RWPE2 (cell line): ENCODE results near the gene LRRC8E.
A peak's percentile ranks its signal among the peaks of the same experiment; 100 is the strongest.

Experiments
- ATAC-seq: fragments of 200-7000 bp; cut with Tn5 transposase; 3 replicates; pipeline ENCODE4 v1.9.1; 2021; ENCODE audit warnings: low read depth
- DNase-seq: peaks from one replicate; pipeline ENCODE4 v3.0.0-alpha.2; 2020; ENCODE audit warnings: low spot score
- H3K27ac ChIP-seq: fragments of 450-650 bp; 2 replicates; pipeline ENCODE4 v1.5.1; 2017; ENCODE audit warnings: mild to moderate bottlenecking; ENCODE audit not compliant: poor library complexity, severe bottlenecking
- H3K27me3 ChIP-seq: fragments of 250-450 bp; sonication (Bioruptor Pico); 2 replicates; pipeline ENCODE4 v1.5.1; 2021; ENCODE audit warnings: mild to moderate bottlenecking, moderate library complexity; ENCODE audit not compliant: insufficient read depth, poor library complexity, severe bottlenecking
- H3K36me3 ChIP-seq: fragments of 250-450 bp; sonication (Bioruptor Pico); 2 replicates; pipeline ENCODE4 v1.5.1; 2020; ENCODE audit warnings: low read depth, mild to moderate bottlenecking, moderate library complexity
- H3K4me1 ChIP-seq: fragments of 250-450 bp; sonication (Bioruptor Pico); 2 replicates; pipeline ENCODE4 v1.5.1; 2021; ENCODE audit warnings: mild to moderate bottlenecking, moderate library complexity; ENCODE audit not compliant: insufficient read depth, poor library complexity, severe bottlenecking
- H3K4me3 ChIP-seq: fragments of 250-450 bp; sonication (Bioruptor Pico); 2 replicates; pipeline ENCODE4 v1.5.1; 2021; ENCODE audit warnings: mild to moderate bottlenecking, moderate library complexity; ENCODE audit not compliant: severe bottlenecking
- H3K9me3 ChIP-seq: fragments of 250-450 bp; sonication (Bioruptor Pico); 2 replicates; pipeline ENCODE4 v1.5.1; 2021; ENCODE audit warnings: mild to moderate bottlenecking, moderate library complexity; ENCODE audit not compliant: severe bottlenecking
- TF ChIP-seq, protein P1 (sequence below): fragments of 450-650 bp; IDR thresholded peaks from one replicate; pipeline ENCODE4 v1.5.1; 2017; ENCODE audit warnings: mild to moderate bottlenecking, moderate library complexity; ENCODE audit not compliant: poor library complexity, severe bottlenecking

LRRC8E gene

DNA sequence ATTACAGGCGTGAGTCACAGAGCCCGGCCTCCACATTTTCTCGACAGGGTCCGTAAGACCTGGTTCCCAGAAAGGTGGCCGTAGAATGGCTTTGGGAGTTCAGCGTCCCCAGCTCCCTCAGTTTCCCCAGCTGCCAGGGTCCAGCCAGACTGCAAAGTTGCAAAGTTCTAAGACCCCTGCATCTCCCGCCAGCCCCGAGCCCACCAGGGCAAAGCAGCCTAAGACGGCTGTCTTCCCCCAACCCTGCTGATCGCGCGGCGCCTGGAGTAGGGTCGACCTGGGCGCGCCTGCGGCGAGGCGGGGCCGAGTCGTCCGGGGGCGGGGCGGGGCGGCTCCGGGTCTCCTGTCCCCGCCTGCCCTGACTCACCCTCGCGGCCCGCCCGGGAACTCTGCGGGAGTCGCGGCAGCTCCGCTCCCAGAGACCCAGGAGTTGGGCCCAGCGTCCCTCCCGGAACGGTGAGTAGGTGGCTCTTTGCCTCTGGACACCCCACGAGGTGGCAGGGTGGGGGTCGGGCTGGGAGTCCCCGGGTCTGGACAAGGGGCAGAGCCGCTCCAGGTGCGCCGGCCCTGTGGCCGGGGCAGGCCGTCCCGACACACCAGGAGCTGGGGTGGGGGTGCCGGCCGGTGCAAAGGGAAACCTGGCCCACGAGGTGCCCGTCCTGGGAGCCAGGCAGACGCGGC lies at the start of gene LRRC8E:
TSS of gene LRRC8E (plus strand) at position 366 of the 681 bp plus-strand sequence. CDS start 7,094 bp downstream, outside the sequence.
- TF ChIP-seq, protein P1, sequence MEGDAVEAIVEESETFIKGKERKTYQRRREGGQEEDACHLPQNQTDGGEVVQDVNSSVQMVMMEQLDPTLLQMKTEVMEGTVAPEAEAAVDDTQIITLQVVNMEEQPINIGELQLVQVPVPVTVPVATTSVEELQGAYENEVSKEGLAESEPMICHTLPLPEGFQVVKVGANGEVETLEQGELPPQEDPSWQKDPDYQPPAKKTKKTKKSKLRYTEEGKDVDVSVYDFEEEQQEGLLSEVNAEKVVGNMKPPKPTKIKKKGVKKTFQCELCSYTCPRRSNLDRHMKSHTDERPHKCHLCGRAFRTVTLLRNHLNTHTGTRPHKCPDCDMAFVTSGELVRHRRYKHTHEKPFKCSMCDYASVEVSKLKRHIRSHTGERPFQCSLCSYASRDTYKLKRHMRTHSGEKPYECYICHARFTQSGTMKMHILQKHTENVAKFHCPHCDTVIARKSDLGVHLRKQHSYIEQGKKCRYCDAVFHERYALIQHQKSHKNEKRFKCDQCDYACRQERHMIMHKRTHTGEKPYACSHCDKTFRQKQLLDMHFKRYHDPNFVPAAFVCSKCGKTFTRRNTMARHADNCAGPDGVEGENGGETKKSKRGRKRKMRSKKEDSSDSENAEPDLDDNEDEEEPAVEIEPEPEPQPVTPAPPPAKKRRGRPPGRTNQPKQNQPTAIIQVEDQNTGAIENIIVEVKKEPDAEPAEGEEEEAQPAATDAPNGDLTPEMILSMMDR = no peak
- DNase-seq = no peak
- Histone ChIP-seq H3K36me3 (no peaks in the 10 kb centered on the region; the same call in 1 of the 2 replicates), H3K4me3 (peak within 1 kb of the TSS; percentile 52), H3K27ac (no peak within 1 kb of the TSS), H3K27me3 (no peaks in the 10 kb centered on the region), H3K9me3 (no peaks in the 10 kb centered on the region), H3K4me1 (no peaks in the 10 kb centered on the region)
- ATAC-seq = peak; percentile 94

DNA sequence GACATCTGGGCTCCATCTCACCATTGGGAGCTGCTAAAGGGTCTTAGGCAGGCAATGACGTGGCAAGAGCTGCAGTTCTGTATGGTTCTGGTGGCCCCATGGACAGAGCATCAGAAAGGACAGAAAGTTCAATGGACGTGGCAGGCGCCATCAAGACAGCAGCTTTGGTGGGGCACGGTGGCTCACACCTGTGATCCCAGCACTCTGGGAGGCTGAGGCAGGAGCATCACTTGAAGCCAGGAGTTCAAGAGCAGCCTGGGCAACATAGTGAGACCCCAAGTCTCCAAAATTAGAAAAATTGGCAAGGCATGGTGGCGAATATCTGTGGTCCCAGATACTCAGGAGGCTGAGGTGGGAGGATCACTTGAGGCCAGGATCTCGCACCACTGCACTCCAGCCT lies 48.8 kb upstream of the LRRC8E start:
- Histone ChIP-seq H3K4me3 (no peak overlapping the region), H3K36me3 (no peaks in the 10 kb centered on the region), H3K9me3 (no peaks in the 10 kb centered on the region), H3K27ac (no peak overlapping the region), H3K4me1 (peaks cover 13% of the 10 kb centered on the region), H3K27me3 (no peaks in the 10 kb centered on the region)
- ATAC-seq (no peak), DNase-seq (no peak)
- TF ChIP-seq, protein P1 = no peak

DNA sequence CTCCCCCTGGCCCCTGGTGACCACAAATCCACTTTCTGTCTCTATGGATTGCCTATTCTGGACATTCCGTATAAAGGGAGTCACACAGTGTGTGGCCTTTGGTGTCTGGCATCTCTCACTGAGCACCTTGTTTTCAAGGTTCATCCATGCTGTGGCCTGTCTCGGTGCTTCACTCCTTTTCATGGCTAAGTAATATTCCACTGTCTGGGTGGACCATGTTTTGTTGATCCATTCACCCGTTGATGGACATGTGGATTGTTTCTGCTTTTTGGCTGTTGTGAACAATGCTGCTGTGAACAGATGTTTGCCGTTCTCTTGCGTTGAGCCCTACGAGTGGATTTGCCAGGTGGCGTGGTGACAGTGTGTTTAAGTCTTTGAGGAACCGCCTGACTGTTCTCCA lies 47.7 kb upstream of the LRRC8E start:
- Histone ChIP-seq H3K4me1 (peaks cover 13% of the 10 kb centered on the region), H3K9me3 (no peaks in the 10 kb centered on the region), H3K36me3 (no peaks in the 10 kb centered on the region), H3K27ac (no peak overlapping the region), H3K4me3 (no peak overlapping the region), H3K27me3 (no peaks in the 10 kb centered on the region)
- TF ChIP-seq, protein P1 = no peak
- DNase-seq = no peak
- no peak for ATAC-seq

DNA sequence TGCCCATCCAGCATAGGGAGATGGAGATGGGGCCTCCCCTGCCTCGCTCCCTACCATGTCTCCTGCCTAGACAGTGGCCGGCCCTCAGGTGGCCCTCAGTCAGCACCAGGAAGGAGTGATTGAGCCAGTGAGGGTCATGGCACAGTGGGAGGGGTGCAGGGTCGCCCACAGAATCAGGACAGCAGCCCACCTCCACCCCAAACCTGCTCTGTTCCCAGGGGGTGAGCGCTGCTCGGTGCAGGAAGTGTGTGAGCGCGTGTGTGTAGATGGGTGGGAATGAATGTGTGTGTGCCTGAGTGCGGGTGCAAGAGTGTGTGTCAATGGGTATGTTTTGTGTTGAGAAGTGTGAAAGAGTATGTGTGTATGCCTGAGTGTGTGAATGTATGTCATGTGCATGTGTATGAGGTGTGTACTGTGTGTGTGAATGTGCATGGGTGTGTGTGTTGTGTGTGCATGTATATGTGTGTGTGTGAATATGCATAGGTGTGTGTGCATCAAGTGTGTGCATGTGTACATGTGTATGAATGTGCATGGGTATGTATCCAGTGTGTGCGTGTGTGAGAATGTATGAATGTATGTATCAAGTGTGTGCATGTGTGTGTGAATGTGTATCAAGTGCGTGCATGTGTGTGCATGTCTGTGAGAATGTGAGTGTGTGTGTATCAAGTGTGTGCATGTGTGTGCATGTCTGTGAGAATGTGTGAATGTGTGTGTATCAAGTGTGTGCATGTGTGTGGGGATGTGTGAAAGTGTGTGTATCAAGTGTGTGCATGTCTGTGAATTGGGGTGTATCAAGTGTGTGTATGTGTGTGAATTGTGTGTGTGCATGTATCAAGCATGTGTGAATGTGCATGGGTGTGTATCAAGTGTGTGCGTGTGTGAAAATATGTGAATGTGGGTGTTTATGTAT lies 46.3 kb upstream of the LRRC8E start:
- Histone ChIP-seq H3K4me1 (peaks cover 13% of the 10 kb centered on the region), H3K4me3 (no peak overlapping the region), H3K9me3 (no peaks in the 10 kb centered on the region), H3K27ac (no peak overlapping the region), H3K27me3 (no peaks in the 10 kb centered on the region), H3K36me3 (no peaks in the 10 kb centered on the region)
- ATAC-seq (no peak), DNase-seq (peak; percentile 33)
- TF ChIP-seq, protein P1 = no peak
